AG04450 (cell line): ENCODE results near the gene PDE7B. TPM values are rescaled to one million over a fixed set of nuclear protein-coding genes. Genes with fewer than 3 reads are reported as not detected.

ENCODE experiments used
- CTCF ChIA-PET: fragments of 300-600, 350-600 bp; formaldehyde crosslinking; extraction: SDS; loops from one replicate; lab custom pipeline; 2022; ENCODE audit warnings: antibody characterized with exemption, inconsistent platforms; lab: Charles Lee
- POLR2A ChIA-PET: fragments of 350-600 bp; formaldehyde crosslinking; extraction: SDS; loops from one replicate; lab custom pipeline; 2021; ENCODE audit warnings: antibody characterized with exemption, inconsistent platforms; lab: Yijun Ruan, JAX
- DNase-seq: peaks from one replicate; pipeline ENCODE4 v3.0.0-alpha.2; 2011; ENCODE audit warnings: low read depth, low spot score
- H3K27ac ChIP-seq: one replicate; pipeline ENCODE4 v1.5.1; 2012; ENCODE audit warnings: low read depth, low read length, control low read depth
- H3K27me3 ChIP-seq: one replicate; pipeline ENCODE4 v1.6.0; 2012; ENCODE audit warnings: low read length; ENCODE audit not compliant: control insufficient read depth, insufficient read depth
- H3K4me3 ChIP-seq: 2 replicates; pipeline ENCODE4 v1.5.1; 2011; ENCODE audit warnings: mild to moderate bottlenecking, low read depth, low read length, control low read depth
- H3K9me3 ChIP-seq: 2 replicates; pipeline ENCODE4 v1.5.1; 2012; ENCODE audit warnings: low read length; ENCODE audit not compliant: control insufficient read depth, insufficient read depth
- CTCF ChIP-seq: IDR thresholded peaks from 2 replicates; pipeline ENCODE4 v1.5.1; 2011; ENCODE audit warnings: low read depth, low read length, control low read depth, inconsistent platforms
- polyA plus RNA-seq: library from polyadenylated mRNA; depleted of rRNA; stranded (reverse); fragments of >200 nt; gene quantifications from 2 replicates; pipeline ENCODE4 v1.2.3, GENCODE V29; 2011

The PDE7B gene
- polyA plus RNA-seq, 1 experiment: 17.4 TPM

GRCh38 chr6:136149311-136149710, 297.8 kb downstream of the PDE7B start:
- CTCF ChIA-PET: no interaction called here
- no peak for TF ChIP-seq CTCF
- POLR2A ChIA-PET: no interaction called here
- Histone ChIP-seq H3K9me3 (no peaks in the 10 kb centered on the region), H3K4me3 (no peak overlapping the region), H3K27me3 (no peaks in the 10 kb centered on the region), H3K27ac (no peak overlapping the region)
- DNase-seq: no peak

- Histone ChIP-seq H3K9me3 (no peaks in the 10 kb centered on the region), H3K4me3 (no peak overlapping the region), H3K27ac (no peak overlapping the region), H3K27me3 (no peaks in the 10 kb centered on the region)
- ChIA-PET CTCF (no interaction called here), POLR2A (no interaction called here)
- no peak for DNase-seq
- TF ChIP-seq CTCF: no peak
Measured at GRCh38 chr6:136150961-136151360, 299.5 kb downstream of the PDE7B start.

GRCh38 chr6:136153707-136154375, 302.3 kb downstream of the PDE7B start:
- Histone ChIP-seq H3K27me3 (no peaks in the 10 kb centered on the region), H3K27ac (no peak overlapping the region), H3K9me3 (no peaks in the 10 kb centered on the region), H3K4me3 (no peak overlapping the region)
- CTCF ChIA-PET: no interaction called here
- no peak for DNase-seq
- POLR2A ChIA-PET: no interaction called here
- no peak for TF ChIP-seq CTCF

GRCh38 chr6:136155191-136155590, 303.7 kb downstream of the PDE7B start:
- no peak for TF ChIP-seq CTCF
- CTCF ChIA-PET: no interaction called here
- Histone ChIP-seq H3K27me3 (no peaks in the 10 kb centered on the region), H3K4me3 (no peak overlapping the region), H3K27ac (no peak overlapping the region), H3K9me3 (no peaks in the 10 kb centered on the region)
- POLR2A ChIA-PET: no interaction called here
- DNase-seq: no peak

GRCh38 chr6:136157743-136158142, 306.2 kb downstream of the PDE7B start:
- ChIA-PET CTCF (interaction anchor here (1.6 kb wide), 1 partner anchor 120 kb away, joined by 4 read pairs; no protein-coding TSS in a partner anchor), POLR2A (no interaction called here)
- no peak overlapping the region for H3K27ac ChIP-seq
- no peaks in the 10 kb centered on the region for H3K9me3 ChIP-seq
- DNase-seq: no peak
- no peak overlapping the region for H3K4me3 ChIP-seq
- H3K27me3 ChIP-seq: no peaks in the 10 kb centered on the region
- TF ChIP-seq CTCF: no peak
